ENCODE measurements around the gene UGT1A5.

Gene UGT1A5

GRCh38 chr2:233816771-233817170, 104.1 kb downstream of the UGT1A5 start:
- Histone ChIP-seq H3K9ac (ENCODE audit: low read depth, low read length, poor library complexity, severe bottlenecking) (no peak overlapping the region), H3K79me2 (ENCODE audit: insufficient read depth, low read length) (no peaks in the 10 kb centered on the region), H3F3A (ENCODE audit: low read depth) (no peaks in the 10 kb centered on the region), H3K4me1 (ENCODE audit: insufficient read depth, low read length, poor library complexity, severe bottlenecking) (no peaks in the 10 kb centered on the region), H3K4me3 (ENCODE audit: low read length, poor library complexity, severe bottlenecking) (no peak overlapping the region), H3K36me3 (ENCODE audit: insufficient read depth, low read length) (no peaks in the 10 kb centered on the region), H3K27me3 (ENCODE audit: insufficient read depth, low read length, poor library complexity, severe bottlenecking) (no peaks in the 10 kb centered on the region), H3K4me2 (ENCODE audit: low read depth, low read length, poor library complexity, severe bottlenecking) (no peak overlapping the region), H3K9me3 (ENCODE audit: insufficient read depth, low read depth, low read length) (no peaks in the 10 kb centered on the region), H3K9me2 (replicated peaks; ENCODE audit: low read depth, low read length) (no peaks in the 10 kb centered on the region), H4K20me1 (ENCODE audit: insufficient read depth, low read length, poor library complexity, severe bottlenecking) (no peaks in the 10 kb centered on the region), H2AFZ (ENCODE audit: low read length) (no peak overlapping the region)
- TF ChIP-seq EZH2phosphoT487 (IDR thresholded peaks at IDR 0.05; ENCODE audit: borderline replicate concordance) (no peak), CTCF (conservative IDR thresholded peaks at IDR 0.05; ENCODE audit: low read length) (no peak)

GRCh38 chr2:233817361-233817911, 104.7 kb downstream of the UGT1A5 start:
- H3K4me2 ChIP-seq (ENCODE audit: low read depth, low read length, poor library complexity, severe bottlenecking) = no peak overlapping the region
- no peaks in the 10 kb centered on the region for H3K36me3 ChIP-seq (ENCODE audit: insufficient read depth, low read length)
- H4K20me1 ChIP-seq (ENCODE audit: insufficient read depth, low read length, poor library complexity, severe bottlenecking) = no peaks in the 10 kb centered on the region
- no peaks in the 10 kb centered on the region for H3K79me2 ChIP-seq (ENCODE audit: insufficient read depth, low read length)
- H3K27me3 ChIP-seq (ENCODE audit: insufficient read depth, low read length, poor library complexity, severe bottlenecking) = no peaks in the 10 kb centered on the region
- no peaks in the 10 kb centered on the region for H3K9me2 ChIP-seq (replicated peaks; ENCODE audit: low read depth, low read length)
- H3K9me3 ChIP-seq (ENCODE audit: insufficient read depth, low read depth, low read length) = no peaks in the 10 kb centered on the region
- H3K4me3 ChIP-seq (ENCODE audit: low read length, poor library complexity, severe bottlenecking) = no peak overlapping the region
- TF ChIP-seq CTCF (conservative IDR thresholded peaks at IDR 0.05; ENCODE audit: low read length) (no peak), EZH2phosphoT487 (IDR thresholded peaks at IDR 0.05; ENCODE audit: borderline replicate concordance) (no peak)
- H3F3A ChIP-seq (ENCODE audit: low read depth) = no peaks in the 10 kb centered on the region
- H2AFZ ChIP-seq (ENCODE audit: low read length) = no peak overlapping the region
- no peak overlapping the region for H3K9ac ChIP-seq (ENCODE audit: low read depth, low read length, poor library complexity, severe bottlenecking)
- H3K4me1 ChIP-seq (ENCODE audit: insufficient read depth, low read length, poor library complexity, severe bottlenecking) = no peaks in the 10 kb centered on the region

DNA sequence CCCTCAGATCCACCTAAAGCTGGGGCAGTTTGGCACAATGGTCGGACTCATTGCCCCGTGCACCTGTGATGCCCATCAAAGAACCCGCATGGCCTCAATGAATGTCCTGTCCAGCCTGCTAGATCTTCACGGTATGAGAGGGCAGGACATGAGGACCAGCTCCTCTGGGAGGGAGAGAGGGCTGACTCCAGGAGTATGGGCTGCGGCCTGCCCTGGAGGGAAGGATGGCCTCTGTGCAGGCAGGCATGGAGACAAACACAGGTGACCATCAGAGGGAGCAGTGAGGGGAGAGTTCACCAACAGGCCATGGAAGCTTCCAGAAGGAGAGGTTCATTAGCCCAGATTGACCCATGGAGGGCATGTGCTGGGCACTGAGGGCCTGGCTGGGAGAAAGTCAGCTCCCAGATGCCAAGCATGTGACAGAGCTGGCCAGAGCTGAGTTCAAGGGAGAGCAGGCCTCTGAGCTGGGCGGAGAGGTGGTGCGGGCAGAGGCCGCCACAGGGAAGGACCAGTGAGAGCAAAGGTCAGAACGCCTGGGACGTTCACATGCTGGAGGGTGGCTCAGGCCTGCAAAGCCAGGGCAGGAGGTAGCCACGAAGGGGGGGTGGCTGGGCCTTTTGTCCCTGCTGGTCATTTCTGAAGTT, 105.4 kb downstream of the UGT1A5 start:
- Histone ChIP-seq H2AFZ (ENCODE audit: low read length) (no peak overlapping the region), H3K4me2 (ENCODE audit: low read depth, low read length, poor library complexity, severe bottlenecking) (no peak overlapping the region), H3K4me3 (ENCODE audit: low read length, poor library complexity, severe bottlenecking) (no peak overlapping the region), H3K9me2 (replicated peaks; ENCODE audit: low read depth, low read length) (no peaks in the 10 kb centered on the region), H3F3A (ENCODE audit: low read depth) (no peaks in the 10 kb centered on the region), H3K9ac (ENCODE audit: low read depth, low read length, poor library complexity, severe bottlenecking) (no peak overlapping the region), H3K79me2 (ENCODE audit: insufficient read depth, low read length) (no peaks in the 10 kb centered on the region), H3K4me1 (ENCODE audit: insufficient read depth, low read length, poor library complexity, severe bottlenecking) (no peaks in the 10 kb centered on the region), H4K20me1 (ENCODE audit: insufficient read depth, low read length, poor library complexity, severe bottlenecking) (no peaks in the 10 kb centered on the region), H3K36me3 (ENCODE audit: insufficient read depth, low read length) (no peaks in the 10 kb centered on the region), H3K27me3 (ENCODE audit: insufficient read depth, low read length, poor library complexity, severe bottlenecking) (no peaks in the 10 kb centered on the region), H3K9me3 (ENCODE audit: insufficient read depth, low read depth, low read length) (no peaks in the 10 kb centered on the region)
- TF ChIP-seq CTCF (conservative IDR thresholded peaks at IDR 0.05; ENCODE audit: low read length) (no peak), EZH2phosphoT487 (IDR thresholded peaks at IDR 0.05; ENCODE audit: borderline replicate concordance) (no peak)
